HepG2 (cell line): Measurements from ENCODE around the gene ACRBP. TPM values are rescaled to one million over a fixed set of nuclear protein-coding genes. Genes with fewer than 3 reads are reported as not detected.
A peak's percentile ranks its signal among the peaks of the same experiment; 100 is the strongest.

Experiments
- AGO1 ChIP-seq: fragments of 200-400 bp; formaldehyde crosslinking; IDR thresholded peaks from 2 replicates; pipeline ENCODE4 v1.6.1; 2017; ENCODE audit warnings: mild to moderate bottlenecking, low read depth, low read length, moderate library complexity; ENCODE audit not compliant: poor library complexity, severe bottlenecking
- ATRX ChIP-seq: sonication (generic); formaldehyde crosslinking; IDR thresholded peaks from 2 replicates; pipeline ENCODE4 v1.4.0; 2020; ENCODE audit warnings: missing genetic modification reagents, borderline replicate concordance
- ELF1 ChIP-seq: sonication (generic); formaldehyde crosslinking; IDR thresholded peaks from 2 replicates; pipeline ENCODE4 v1.4.0; 2020; ENCODE audit warnings: missing genetic modification reagents
- PRDM4 ChIP-seq: sonication (generic); formaldehyde crosslinking; IDR thresholded peaks from 2 replicates; pipeline ENCODE4 v1.9.0; 2021; ENCODE audit warnings: missing genetic modification reagents, borderline replicate concordance
- RXRB ChIP-seq: IDR thresholded peaks from 2 replicates; pipeline ENCODE4 v1.6.1; 2016; ENCODE audit warnings: borderline replicate concordance, missing genetic modification reagents, missing compliant biosample characterization
- SRF ChIP-seq: IDR thresholded peaks from 2 replicates; pipeline ENCODE4 v1.6.1; 2011; ENCODE audit warnings: mild to moderate bottlenecking, low read depth, low read length, moderate library complexity
- ZBTB33 ChIP-seq: sonication (generic); formaldehyde crosslinking; IDR thresholded peaks from 2 replicates; pipeline ENCODE4 v1.4.0; 2020; ENCODE audit warnings: missing genetic modification reagents
- ZNF3 ChIP-seq: IDR thresholded peaks from 2 replicates; pipeline ENCODE4 v1.7.0; 2017; ENCODE audit warnings: inconsistent platforms
- ZNF335 ChIP-seq: sonication (generic); formaldehyde crosslinking; IDR thresholded peaks from 2 replicates; pipeline ENCODE4 v1.4.0; 2020; ENCODE audit warnings: missing genetic modification reagents
- polyA plus RNA-seq, 8 experiments: library from polyadenylated mRNA; depleted of rRNA in 3 of 8; stranded (reverse) in 7 of 8; unstranded in 1 of 8; fragments of >200 nt; fragmentation: Illumina TruSeq in 4 of 8; extraction: Trizol in 4 of 8; gene quantifications; 2 replicates each; pipeline versions ENCODE4 v1.2.1 to v1.2.3, GENCODE V29; 2011 to 2016; ENCODE audit warnings: low read depth in 4 of 8, missing spikeins in 1 of 8, mixed read lengths in 1 of 8; ENCODE audit not compliant: insufficient read depth in 1 of 8
- total RNA-seq, 5 experiments: library from RNA; depleted of rRNA; stranded (reverse); fragments of >200 nt; fragmentation: Illumina TruSeq; extraction: Trizol; gene quantifications; 2 replicates each; pipeline ENCODE4 v1.2.3, GENCODE V29; 2016; ENCODE audit warnings: low read depth in 1 of 5
- TF ChIP-seq, protein P1 (sequence below), 2 experiments: sonication (generic) in 1 of 2; formaldehyde crosslinking in 1 of 2; IDR thresholded peaks; 2 replicates each; pipeline versions ENCODE4 v1.5.1 to v1.6.1; 2011 to 2020; ENCODE audit warnings: borderline replicate concordance in 1 of 2, low read depth in 1 of 2, low read length in 1 of 2, mild to moderate bottlenecking in 1 of 2, missing genetic modification reagents in 1 of 2, moderate library complexity in 1 of 2
- TF ChIP-seq, protein P2 (sequence below): sonication (generic); formaldehyde crosslinking; IDR thresholded peaks from 2 replicates; pipeline ENCODE4 v1.4.0; 2020; ENCODE audit warnings: missing genetic modification reagents, borderline replicate concordance

The ACRBP gene
- total and polyA plus RNA-seq, 2 of the 13 experiments (the other 11 are each of a cell fraction or from before 2014, with no cell fraction given) = 0.46 TPM; not detected in 1

DNA sequence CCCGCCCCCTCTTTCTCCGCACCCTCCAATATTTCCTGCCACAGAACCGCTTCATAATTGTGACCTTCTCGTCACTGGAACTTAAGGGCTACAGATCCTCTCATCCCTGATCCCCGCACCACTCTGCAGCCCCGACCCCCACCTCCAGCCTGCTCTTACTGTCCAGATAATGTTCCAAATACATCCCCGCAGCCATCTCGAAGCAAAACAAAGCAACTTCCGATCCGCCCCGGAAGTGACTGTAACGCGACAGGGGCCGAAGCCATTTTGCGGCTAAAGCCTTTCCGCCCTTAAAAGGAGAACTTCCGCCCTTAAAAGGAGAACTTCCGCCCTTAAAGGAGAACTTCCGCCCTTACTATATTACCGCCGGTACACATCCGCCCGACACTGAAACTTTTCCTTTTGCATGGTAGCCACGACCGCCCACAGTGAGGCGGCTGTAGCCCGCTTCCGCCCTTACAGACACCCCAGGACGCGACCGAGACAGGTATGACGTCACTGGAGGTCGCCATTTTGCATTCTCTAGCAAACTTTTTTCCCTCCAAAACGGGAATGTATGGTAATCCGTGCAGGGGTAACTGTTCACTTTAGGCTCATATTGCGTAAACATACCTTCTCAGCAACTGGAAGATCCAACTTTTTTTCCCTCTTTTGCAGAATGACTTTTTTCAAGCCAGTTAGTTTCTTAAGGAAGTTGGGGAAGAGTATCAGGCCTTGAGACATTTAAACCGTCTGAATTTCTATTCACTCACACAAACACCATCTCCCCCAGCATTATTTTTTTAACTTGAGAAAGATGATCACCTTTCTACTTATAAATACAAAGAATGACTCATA is 15.9 kb upstream of the ACRBP start, which contains the start of gene ING4 (continued):
- TF ChIP-seq SRF (peak; percentile 95), AGO1 (no peak), ZBTB33 (CRISPR knock-in tag) (no peak), ELF1 (CRISPR knock-in tag) (peak; percentile 100), ATRX (CRISPR knock-in tag) (no peak), RXRB (peak; percentile 35), ZNF335 (CRISPR knock-in tag) (peak; percentile 62; the same call in 1 of the 2 replicates), ZNF3 (CRISPR knock-in tag) (no peak), PRDM4 (CRISPR knock-in tag) (no peak)
- TF ChIP-seq, protein P1, sequence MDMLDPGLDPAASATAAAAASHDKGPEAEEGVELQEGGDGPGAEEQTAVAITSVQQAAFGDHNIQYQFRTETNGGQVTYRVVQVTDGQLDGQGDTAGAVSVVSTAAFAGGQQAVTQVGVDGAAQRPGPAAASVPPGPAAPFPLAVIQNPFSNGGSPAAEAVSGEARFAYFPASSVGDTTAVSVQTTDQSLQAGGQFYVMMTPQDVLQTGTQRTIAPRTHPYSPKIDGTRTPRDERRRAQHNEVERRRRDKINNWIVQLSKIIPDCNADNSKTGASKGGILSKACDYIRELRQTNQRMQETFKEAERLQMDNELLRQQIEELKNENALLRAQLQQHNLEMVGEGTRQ (IDR thresholded peaks at IDR 0.05; ENCODE audit: low read depth, low read length) = no peak
- TF ChIP-seq, protein P1 (CRISPR knock-in tag; IDR thresholded peaks at IDR 0.05; ENCODE audit: borderline replicate concordance) = peak; percentile 80; the same call in 1 of the 2 replicates
- TF ChIP-seq, protein P2, sequence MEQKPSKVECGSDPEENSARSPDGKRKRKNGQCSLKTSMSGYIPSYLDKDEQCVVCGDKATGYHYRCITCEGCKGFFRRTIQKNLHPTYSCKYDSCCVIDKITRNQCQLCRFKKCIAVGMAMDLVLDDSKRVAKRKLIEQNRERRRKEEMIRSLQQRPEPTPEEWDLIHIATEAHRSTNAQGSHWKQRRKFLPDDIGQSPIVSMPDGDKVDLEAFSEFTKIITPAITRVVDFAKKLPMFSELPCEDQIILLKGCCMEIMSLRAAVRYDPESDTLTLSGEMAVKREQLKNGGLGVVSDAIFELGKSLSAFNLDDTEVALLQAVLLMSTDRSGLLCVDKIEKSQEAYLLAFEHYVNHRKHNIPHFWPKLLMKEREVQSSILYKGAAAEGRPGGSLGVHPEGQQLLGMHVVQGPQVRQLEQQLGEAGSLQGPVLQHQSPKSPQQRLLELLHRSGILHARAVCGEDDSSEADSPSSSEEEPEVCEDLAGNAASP (CRISPR knock-in tag) = no peak
